Measurements from ENCODE around the gene ZSWIM4.
"Not testable (repeated sequence)": the region's sequence is repeated elsewhere in the genome, so short reads cannot be mapped to it uniquely, and the experiment has no call there.

DNA sequence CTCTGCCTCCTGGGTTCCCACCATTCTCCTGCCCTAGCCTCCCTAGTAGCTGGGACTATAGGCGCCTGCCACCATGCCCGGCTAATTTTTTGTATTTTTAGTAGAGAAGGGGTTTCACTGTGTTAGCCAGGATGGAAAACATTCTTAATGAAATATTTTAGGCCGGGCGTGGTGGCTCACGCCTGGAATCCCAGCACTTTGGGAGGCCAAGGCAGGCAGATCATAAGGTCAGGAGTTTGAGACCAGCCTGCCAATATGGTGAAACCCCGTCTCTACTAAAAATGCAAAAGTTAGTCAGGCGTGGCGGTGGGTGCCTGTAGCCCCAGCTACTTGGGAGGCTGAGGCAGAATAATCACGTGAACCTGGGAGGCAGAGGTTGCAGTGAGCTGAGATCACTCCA lies 1.9 kb upstream of the ZSWIM4 start:
- TF ChIP-seq, protein P1, sequence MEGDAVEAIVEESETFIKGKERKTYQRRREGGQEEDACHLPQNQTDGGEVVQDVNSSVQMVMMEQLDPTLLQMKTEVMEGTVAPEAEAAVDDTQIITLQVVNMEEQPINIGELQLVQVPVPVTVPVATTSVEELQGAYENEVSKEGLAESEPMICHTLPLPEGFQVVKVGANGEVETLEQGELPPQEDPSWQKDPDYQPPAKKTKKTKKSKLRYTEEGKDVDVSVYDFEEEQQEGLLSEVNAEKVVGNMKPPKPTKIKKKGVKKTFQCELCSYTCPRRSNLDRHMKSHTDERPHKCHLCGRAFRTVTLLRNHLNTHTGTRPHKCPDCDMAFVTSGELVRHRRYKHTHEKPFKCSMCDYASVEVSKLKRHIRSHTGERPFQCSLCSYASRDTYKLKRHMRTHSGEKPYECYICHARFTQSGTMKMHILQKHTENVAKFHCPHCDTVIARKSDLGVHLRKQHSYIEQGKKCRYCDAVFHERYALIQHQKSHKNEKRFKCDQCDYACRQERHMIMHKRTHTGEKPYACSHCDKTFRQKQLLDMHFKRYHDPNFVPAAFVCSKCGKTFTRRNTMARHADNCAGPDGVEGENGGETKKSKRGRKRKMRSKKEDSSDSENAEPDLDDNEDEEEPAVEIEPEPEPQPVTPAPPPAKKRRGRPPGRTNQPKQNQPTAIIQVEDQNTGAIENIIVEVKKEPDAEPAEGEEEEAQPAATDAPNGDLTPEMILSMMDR (IDR thresholded peaks at IDR 0.05): not testable (repeated sequence)
- not testable (repeated sequence) for TF ChIP-seq POLR2A (IDR thresholded peaks at IDR 0.05)

Measured in right lobe of liver (tissue), 4 donors.